Gastrocnemius medialis (tissue), 4 donors: Measurements from ENCODE around the gene GRID1. TPM values are rescaled to one million over a fixed set of nuclear protein-coding genes. Genes with fewer than 3 reads are reported as not detected.
"Not testable (repeated sequence)": the region's sequence is repeated elsewhere in the genome, so short reads cannot be mapped to it uniquely, and the experiment has no call there.

ENCODE experiments used
- ATAC-seq, 2 donors: fragments of 150-250 bp; one replicate each; pipeline ENCODE4 v1.9.1; 2016
- DNase-seq, 2 donors: peaks; one replicate each; pipeline ENCODE4 v3.0.0-alpha.2; 2019
- H3K27ac ChIP-seq, 4 donors: fragments of 200-600 bp; sonication (generic); 1 replicate in 1 of 4; 2 replicates in 3 of 4; pipeline ENCODE4 v1.5.1; 2016 to 2018; ENCODE audit warnings: mild to moderate bottlenecking in 2 of 4, moderate library complexity in 1 of 4
- H3K27me3 ChIP-seq, 3 donors: fragments of 200-600 bp; sonication (generic) in 2 of 3; 1 replicate in 1 of 3; 2 replicates in 2 of 3; pipeline versions ENCODE4 v1.5.1 to v1.6.0; 2016 to 2019; ENCODE audit warnings: mild to moderate bottlenecking in 1 of 3, moderate library complexity in 1 of 3
- H3K36me3 ChIP-seq, 2 donors: fragments of 200-600 bp; sonication (generic) in 1 of 2; one replicate each; pipeline ENCODE4 v1.5.1; 2017 to 2018
- H3K4me1 ChIP-seq, 2 donors: fragments of 200-600 bp; sonication (generic) in 1 of 2; one replicate each; pipeline ENCODE4 v1.5.1; 2016 to 2017; ENCODE audit warnings: mild to moderate bottlenecking in 2 of 2
- H3K4me3 ChIP-seq, 4 donors: fragments of 200-600 bp; sonication (generic) in 3 of 4; 1 replicate in 1 of 4; 2 replicates in 3 of 4; pipeline ENCODE4 v1.5.1; 2016 to 2019; ENCODE audit warnings: mild to moderate bottlenecking in 2 of 4
- H3K9me3 ChIP-seq, 3 donors: fragments of 200-600 bp; sonication (generic) in 2 of 3; 1 replicate in 1 of 3; 2 replicates in 2 of 3; pipeline ENCODE4 v1.5.1; 2016 to 2019
- CTCF ChIP-seq, 5 experiments: fragments of 450-650 bp in 3 of 5; fragments of 200-600 bp in 2 of 5; sonication (generic) in 2 of 5; IDR thresholded peaks in 4 of 5; conservative IDR thresholded peaks in 1 of 5; 1 replicate in 4 of 5; 2 replicates in 1 of 5; pipeline ENCODE4 v1.5.1; 2016 to 2019; ENCODE audit warnings: antibody characterized with exemption in 5 of 5, mild to moderate bottlenecking in 3 of 5, moderate library complexity in 3 of 5
- POLR2A ChIP-seq, 2 donors: fragments of 450-650 bp; IDR thresholded peaks; one replicate each; pipeline ENCODE4 v1.6.1; 2017; ENCODE audit warnings: antibody characterized with exemption in 2 of 2, mild to moderate bottlenecking in 2 of 2, moderate library complexity in 2 of 2
- in situ Hi-C, 4 donors: fragments of 200-750 bp; cut with MboI; loops; one replicate each; pipeline versions ENCODE4 v1.15.0 to v1.8.0; 2017; ENCODE audit warnings: low sequenced_read_pairs in 4 of 4
- intact Hi-C: fragments of 100-400 bp; cut with DNase I; formaldehyde crosslinking; loops from one replicate; pipeline ENCODE4 v1.15.1; 2023; ENCODE audit warnings: low total_unique reads
- total RNA-seq, 4 donors: library from RNA; depleted of rRNA; stranded (reverse); fragments of >200 nt; gene quantifications; one replicate each; pipeline versions ENCODE4 v1.1.0 to v1.2.3, GENCODE V29; 2016

Gene GRID1
- total RNA-seq, 4 donors from 2014 or later, result 0.17 to 1.4 (median 0.79) TPM

GRCh38 chr10:86390337-86391120, 23.9 kb upstream of the GRID1 start:
- H3K4me1 ChIP-seq, result peaks cover 0 to 6% of the 10 kb centered on the region in 2 donors
- no peak overlapping the region for H3K27ac ChIP-seq
- peaks cover 24 to 28% (median 25%) of the 10 kb centered on the region in 3 donors for H3K27me3 ChIP-seq
- H3K9me3 ChIP-seq, result no peaks in the 10 kb centered on the region
- intact Hi-C loops (no loop called here), in situ Hi-C loops (loop anchor here in 2 of 4 donors (25.0 kb wide), 2 partner anchors 403 to 1853 kb away; no protein-coding TSS in a partner anchor)
- DNase-seq (no peak), ATAC-seq (no peak)
- no peak overlapping the region for H3K4me3 ChIP-seq
- TF ChIP-seq CTCF (IDR thresholded peaks at IDR 0.05 in 4 of 5, conservative IDR thresholded peaks at IDR 0.05 in 1 of 5) (no peak), POLR2A (IDR thresholded peaks at IDR 0.05) (no peak)
- H3K36me3 ChIP-seq, result no peaks in the 10 kb centered on the region

GRCh38 chr10:86389441-86390193, 23.0 kb upstream of the GRID1 start:
- Histone ChIP-seq H3K4me3 (peak overlapping the region in 3 of 4 donors; percentile 4 to 35 (median 25)), H3K27me3 (peaks cover 24 to 30% (median 25%) of the 10 kb centered on the region in 3 donors), H3K4me1 (peaks cover 0 to 6% of the 10 kb centered on the region in 2 donors), H3K27ac (no peak overlapping the region), H3K9me3 (no peaks in the 10 kb centered on the region), H3K36me3 (no peaks in the 10 kb centered on the region)
- no peak for DNase-seq
- in situ Hi-C loops (loop anchor here in 2 of 4 donors (10.0 to 25.0 kb wide), 3 partner anchors 402 to 1852 kb away; no protein-coding TSS in a partner anchor), intact Hi-C loops (no loop called here)
- no peak for TF ChIP-seq CTCF (IDR thresholded peaks at IDR 0.05 in 4 of 5, conservative IDR thresholded peaks at IDR 0.05 in 1 of 5)
- ATAC-seq, result no peak

- Histone ChIP-seq H3K4me3 (peak overlapping the region in 3 of 4 donors; percentile 4 to 35 (median 25)), H3K27me3 (peaks cover 24 to 30% (median 25%) of the 10 kb centered on the region in 3 donors)
- H3K9me3 ChIP-seq, intact Hi-C loops, DNase-seq, H3K36me3 ChIP-seq, H3K4me1 ChIP-seq, H3K27ac ChIP-seq, ATAC-seq: not testable (repeated sequence)
- in situ Hi-C loops, result loop anchor here in 2 of 4 donors (10.0 to 25.0 kb wide), 3 partner anchors 402 to 1852 kb away; no protein-coding TSS in a partner anchor
Measured at GRCh38 chr10:86389109-86389440, 22.5 kb upstream of the GRID1 start.

- Histone ChIP-seq H3K4me3 (no peak overlapping the region), H3K27ac (no peak overlapping the region), H3K9me3 (no peaks in the 10 kb centered on the region), H3K27me3 (peaks cover 24 to 33% (median 25%) of the 10 kb centered on the region in 3 donors), H3K36me3 (no peaks in the 10 kb centered on the region), H3K4me1 (peaks cover 0 to 6% of the 10 kb centered on the region in 2 donors)
- DNase-seq (no peak), ATAC-seq (no peak)
- in situ Hi-C loops, result loop anchor here in 2 of 4 donors (10.0 to 25.0 kb wide), 3 partner anchors 401 to 1851 kb away; no protein-coding TSS in a partner anchor
- TF ChIP-seq POLR2A (IDR thresholded peaks at IDR 0.05) (no peak), CTCF (IDR thresholded peaks at IDR 0.05 in 4 of 5, conservative IDR thresholded peaks at IDR 0.05 in 1 of 5) (no peak)
- intact Hi-C loops, result no loop called here
Measured at GRCh38 chr10:86388119-86388704, 21.6 kb upstream of the GRID1 start.
